CD8-positive, alpha-beta memory T cell (primary cell): Measurements from ENCODE around the gene MOB3A. TPM values are rescaled to one million over a fixed set of nuclear protein-coding genes. Genes with fewer than 3 reads are reported as not detected.

Source experiments
- CTCF ChIA-PET: fragments of 350-600 bp; sonication (Branson Sonifier 250); formaldehyde crosslinking; loops from one replicate; lab custom pipeline; 2021; ENCODE audit warnings: antibody characterized with exemption; lab: Charles Lee
- POLR2A ChIA-PET: fragments of 350-600 bp; sonication (Branson Sonifier 250); formaldehyde crosslinking; loops from one replicate; lab custom pipeline; 2021; ENCODE audit warnings: antibody characterized with exemption; lab: Charles Lee
- DNase-seq, 5 donors: peaks; one replicate each; pipeline versions ENCODE4 v3.0.0 to v3.0.0-alpha.2; 2020 to 2022; ENCODE audit warnings: mixed read lengths in 1 of 5
- H3K27ac ChIP-seq: one replicate; pipeline ENCODE4 v1.7.0; 2013; ENCODE audit warnings: low read depth, mild to moderate bottlenecking, low read length, moderate library complexity
- H3K27me3 ChIP-seq: 2 replicates; pipeline ENCODE4 v1.7.0; 2013; ENCODE audit warnings: low read length, mild to moderate bottlenecking; ENCODE audit not compliant: insufficient read depth, poor library complexity, severe bottlenecking
- H3K36me3 ChIP-seq: 2 replicates; pipeline ENCODE4 v1.7.0; 2013; ENCODE audit warnings: mild to moderate bottlenecking, low read length, moderate library complexity; ENCODE audit not compliant: insufficient read depth
- H3K4me1 ChIP-seq: 2 replicates; pipeline ENCODE4 v1.7.0; 2013; ENCODE audit warnings: mild to moderate bottlenecking, low read length, moderate library complexity; ENCODE audit not compliant: insufficient read depth
- H3K4me3 ChIP-seq: 2 replicates; pipeline ENCODE4 v1.7.0; 2013; ENCODE audit warnings: mild to moderate bottlenecking, low read length
- H3K9me3 ChIP-seq: 2 replicates; pipeline ENCODE4 v1.7.0; 2013; ENCODE audit warnings: mild to moderate bottlenecking, low read length
- H3K27ac Mint-ChIP-seq, 8 donors: one replicate each; pipeline ENCODE4 v1.8.0; 2020 to 2021; ENCODE audit warnings: mixed read lengths in 8 of 8, mild to moderate bottlenecking in 6 of 8, inconsistent platforms in 3 of 8, moderate library complexity in 3 of 8
- H3K27me3 Mint-ChIP-seq, 2 donors: one replicate each; pipeline ENCODE4 v1.8.0; 2020 to 2021; ENCODE audit warnings: mixed read lengths in 2 of 2, mild to moderate bottlenecking in 1 of 2, moderate library complexity in 1 of 2
- H3K36me3 Mint-ChIP-seq, 3 donors: one replicate each; pipeline ENCODE4 v1.8.0; 2020 to 2021; ENCODE audit warnings: mixed read lengths in 3 of 3, inconsistent platforms in 1 of 3, mild to moderate bottlenecking in 1 of 3
- H3K4me1 Mint-ChIP-seq, 3 donors: one replicate each; pipeline ENCODE4 v1.8.0; 2020 to 2021; ENCODE audit warnings: mixed read lengths in 3 of 3, inconsistent platforms in 1 of 3, mild to moderate bottlenecking in 1 of 3
- H3K4me3 Mint-ChIP-seq, 7 donors: one replicate each; pipeline ENCODE4 v1.8.0; 2020 to 2021; ENCODE audit warnings: mixed read lengths in 7 of 7, mild to moderate bottlenecking in 6 of 7, moderate library complexity in 4 of 7, inconsistent platforms in 2 of 7
- H3K9me3 Mint-ChIP-seq, 5 donors: one replicate each; pipeline ENCODE4 v1.8.0; 2020 to 2022; ENCODE audit warnings: mixed read lengths in 5 of 5, mild to moderate bottlenecking in 3 of 5, moderate library complexity in 2 of 5, inconsistent platforms in 1 of 5
- polyA plus RNA-seq: library from polyadenylated mRNA; unstranded; fragments of 300-500 nt; fragmentation: Illumina TruSeq; gene quantifications from one replicate; pipeline ENCODE4 v1.2.3, GENCODE V29; 2021
- total RNA-seq, 2 experiments: library from RNA; stranded (reverse); gene quantifications; one replicate each; pipeline ENCODE4 v1.2.3, GENCODE V29; 2021

MOB3A gene
- total and polyA plus RNA-seq, 3 experiments from 2014 or later, result 106 to 188 (median 171) TPM

- H3K27me3 ChIP-seq, result no peaks in the 10 kb centered on the region
- H3K36me3 ChIP-seq, result peaks cover 32% of the 10 kb centered on the region
- POLR2A ChIA-PET, result interaction anchor here (1.4 to 2.4 kb wide), 3 partner anchors 10 to 32 kb away, joined by 5 to 19 read pairs (median 10); partner anchors contain the start of genes IZUMO4 and MOB3A
- peak overlapping the region; percentile 88 to 99 (median 97) for H3K4me3 Mint-ChIP-seq
- peak overlapping the region; percentile 94 to 100 (median 98) for H3K27ac Mint-ChIP-seq
- H3K9me3 ChIP-seq, result no peaks in the 10 kb centered on the region
- peak overlapping the region; percentile 83 for H3K4me3 ChIP-seq
- peaks cover 0 to 7% of the 10 kb centered on the region in 2 donors for H3K27me3 Mint-ChIP-seq
- peaks cover 55 to 71% (median 57%) of the 10 kb centered on the region in 3 donors for H3K4me1 Mint-ChIP-seq
- H3K36me3 Mint-ChIP-seq, result peaks cover 4 to 69% (median 6%) of the 10 kb centered on the region in 3 donors
- peak; percentile 45 to 80 (median 70) for DNase-seq
- peaks cover 0 to 4% (median 2%) of the 10 kb centered on the region in 5 donors for H3K9me3 Mint-ChIP-seq
- CTCF ChIA-PET, result interaction anchor here (1.1 to 6.2 kb wide), 5 partner anchors 12 to 65 kb away, joined by 3 to 49 read pairs (median 8); partner anchors contain the start of gene MOB3A
- H3K4me1 ChIP-seq, result peaks cover 67% of the 10 kb centered on the region
- peak overlapping the region; percentile 99 for H3K27ac ChIP-seq
Measured at GRCh38 chr19:2081873-2082810, 14.0 kb downstream of the MOB3A start.

- peaks cover 46 to 61% (median 48%) of the 10 kb centered on the region in 3 donors for H3K4me1 Mint-ChIP-seq
- peaks cover 51% of the 10 kb centered on the region for H3K4me1 ChIP-seq
- H3K9me3 Mint-ChIP-seq, result peaks cover 0 to 3% (median 2%) of the 10 kb centered on the region in 5 donors
- peaks cover 0 to 7% of the 10 kb centered on the region in 2 donors for H3K27me3 Mint-ChIP-seq
- peak overlapping the region; percentile 16 for H3K27ac ChIP-seq
- POLR2A ChIA-PET, result no interaction called here
- peaks cover 4 to 84% (median 6%) of the 10 kb centered on the region in 3 donors for H3K36me3 Mint-ChIP-seq
- DNase-seq, result no peak
- H3K36me3 ChIP-seq, result peaks cover 43% of the 10 kb centered on the region
- no peaks in the 10 kb centered on the region for H3K27me3 ChIP-seq
- CTCF ChIA-PET, result interaction anchor here (6.2 kb wide), 1 partner anchor 11 kb away, joined by 49 read pairs; no protein-coding TSS in a partner anchor
- H3K4me3 ChIP-seq, result peak overlapping the region; percentile 29
- peak overlapping the region; percentile 56 to 99 (median 94) for H3K4me3 Mint-ChIP-seq
- no peaks in the 10 kb centered on the region for H3K9me3 ChIP-seq
- peak overlapping the region; percentile 71 to 100 (median 98) for H3K27ac Mint-ChIP-seq
Measured at GRCh38 chr19:2080336-2080988, 15.7 kb downstream of the MOB3A start.

GRCh38 chr19:2079865-2080301, 16.2 kb downstream of the MOB3A start:
- H3K9me3 ChIP-seq, result no peaks in the 10 kb centered on the region
- Mint-ChIP-seq H3K27me3 (peaks cover 0 to 3% of the 10 kb centered on the region in 2 donors), H3K36me3 (peaks cover 0 to 84% (median 6%) of the 10 kb centered on the region in 3 donors), H3K4me3 (peak overlapping the region; percentile 52 to 99 (median 94)), H3K27ac (peak overlapping the region; percentile 50 to 99 (median 90)), H3K4me1 (peaks cover 42 to 56% (median 43%) of the 10 kb centered on the region in 3 donors), H3K9me3 (no peaks in the 10 kb centered on the region)
- H3K27me3 ChIP-seq, result no peaks in the 10 kb centered on the region
- H3K36me3 ChIP-seq, result peaks cover 48% of the 10 kb centered on the region
- ChIA-PET CTCF (no interaction called here), POLR2A (no interaction called here)
- peaks cover 55% of the 10 kb centered on the region for H3K4me1 ChIP-seq
- H3K4me3 ChIP-seq, result no peak overlapping the region
- no peak for DNase-seq
- no peak overlapping the region for H3K27ac ChIP-seq

- no peak for DNase-seq
- ChIA-PET CTCF (interaction anchor here (1.5 to 1.7 kb wide), 2 partner anchors 10 to 60 kb away, joined by 4 to 7 read pairs; no protein-coding TSS in a partner anchor), POLR2A (no interaction called here)
- Histone ChIP-seq H3K4me3 (no peak overlapping the region), H3K9me3 (no peaks in the 10 kb centered on the region), H3K36me3 (peaks cover 48% of the 10 kb centered on the region), H3K27me3 (no peaks in the 10 kb centered on the region), H3K27ac (peak overlapping the region; percentile 18), H3K4me1 (peaks cover 58% of the 10 kb centered on the region)
- peak overlapping the region in 6 of 7 donors; percentile 52 to 99 (median 96) for H3K4me3 Mint-ChIP-seq
- peak overlapping the region in 6 of 8 donors; percentile 53 to 98 (median 90) for H3K27ac Mint-ChIP-seq
- H3K9me3 Mint-ChIP-seq, result no peaks in the 10 kb centered on the region
- H3K36me3 Mint-ChIP-seq, result peaks cover 0 to 84% (median 7%) of the 10 kb centered on the region in 3 donors
- no peaks in the 10 kb centered on the region for H3K27me3 Mint-ChIP-seq
- H3K4me1 Mint-ChIP-seq, result peaks cover 43 to 57% (median 44%) of the 10 kb centered on the region in 3 donors
Measured at GRCh38 chr19:2079076-2079864, 16.9 kb downstream of the MOB3A start.

- H3K4me1 Mint-ChIP-seq, result peaks cover 38 to 52% (median 41%) of the 10 kb centered on the region in 3 donors
- Histone ChIP-seq H3K9me3 (no peaks in the 10 kb centered on the region), H3K27me3 (no peaks in the 10 kb centered on the region), H3K4me3 (no peak overlapping the region), H3K27ac (no peak overlapping the region), H3K4me1 (peaks cover 58% of the 10 kb centered on the region), H3K36me3 (peaks cover 60% of the 10 kb centered on the region)
- DNase-seq, result no peak
- H3K27ac Mint-ChIP-seq, result peak overlapping the region in 2 of 8 donors; percentile 26 to 60
- no peaks in the 10 kb centered on the region for H3K27me3 Mint-ChIP-seq
- ChIA-PET POLR2A (no interaction called here), CTCF (interaction anchor here (1.0 to 1.7 kb wide), 3 partner anchors 9 to 148 kb away, joined by 3 to 7 read pairs (median 4); no protein-coding TSS in a partner anchor)
- H3K9me3 Mint-ChIP-seq, result no peaks in the 10 kb centered on the region
- peak overlapping the region in 2 of 7 donors; percentile 68 to 94 for H3K4me3 Mint-ChIP-seq
- peaks cover 0 to 86% (median 8%) of the 10 kb centered on the region in 3 donors for H3K36me3 Mint-ChIP-seq
Measured at GRCh38 chr19:2077833-2078619, 18.1 kb downstream of the MOB3A start.

GRCh38 chr19:2077398-2077797, 18.7 kb downstream of the MOB3A start:
- Mint-ChIP-seq H3K4me1 (peaks cover 34 to 48% (median 35%) of the 10 kb centered on the region in 3 donors), H3K27ac (peak overlapping the region in 3 of 8 donors; percentile 57 to 62 (median 60)), H3K36me3 (peaks cover 3 to 89% (median 11%) of the 10 kb centered on the region in 3 donors), H3K9me3 (no peaks in the 10 kb centered on the region), H3K27me3 (no peaks in the 10 kb centered on the region), H3K4me3 (peak overlapping the region in 1 of 7 donors; percentile 54)
- no peak overlapping the region for H3K27ac ChIP-seq
- no peak overlapping the region for H3K4me3 ChIP-seq
- peaks cover 51% of the 10 kb centered on the region for H3K4me1 ChIP-seq
- ChIA-PET POLR2A (no interaction called here), CTCF (interaction anchor here (1.5 to 1.7 kb wide), 2 partner anchors 8 to 58 kb away, joined by 4 to 7 read pairs; no protein-coding TSS in a partner anchor)
- H3K36me3 ChIP-seq, result peaks cover 66% of the 10 kb centered on the region
- no peak for DNase-seq
- H3K9me3 ChIP-seq, result no peaks in the 10 kb centered on the region
- no peaks in the 10 kb centered on the region for H3K27me3 ChIP-seq
